NT2/D1 (cell line): ENCODE data around the gene PTGIR.
A peak's percentile ranks its signal among the peaks of the same experiment; 100 is the strongest.

Experiments
- DNase-seq: peaks from one replicate; pipeline ENCODE4 v3.0.0-alpha.2; 2011; ENCODE audit warnings: low read depth, low spot score
- H3K27me3 ChIP-seq: 2 replicates; pipeline ENCODE4 v1.6.0; 2011; ENCODE audit warnings: mild to moderate bottlenecking; ENCODE audit not compliant: insufficient read length, insufficient read depth
- H3K36me3 ChIP-seq: 2 replicates; pipeline ENCODE4 v1.6.1; 2011; ENCODE audit warnings: mild to moderate bottlenecking, low read length, mixed read lengths; ENCODE audit not compliant: insufficient read depth, insufficient read length
- H3K4me1 ChIP-seq: 2 replicates; pipeline ENCODE4 v1.5.1; 2011; ENCODE audit not compliant: insufficient read depth, insufficient read length
- H3K4me3 ChIP-seq: 2 replicates; pipeline ENCODE4 v1.5.1; 2011; ENCODE audit warnings: low read depth; ENCODE audit not compliant: insufficient read length
- H3K9ac ChIP-seq: 2 replicates; pipeline ENCODE4 v1.6.0; 2011; ENCODE audit warnings: low read depth; ENCODE audit not compliant: insufficient read length
- H3K9me3 ChIP-seq: 2 replicates; pipeline ENCODE4 v1.5.1; 2011; ENCODE audit warnings: mild to moderate bottlenecking, low read length; ENCODE audit not compliant: insufficient read depth
- SUZ12 ChIP-seq: IDR thresholded peaks from 2 replicates; pipeline ENCODE4 v1.6.1; 2011; ENCODE audit not compliant: insufficient read length, insufficient read depth; ENCODE audit errors: extremely low read depth
- YY1 ChIP-seq: IDR thresholded peaks from 2 replicates; pipeline ENCODE4 v1.6.1; 2011; ENCODE audit not compliant: insufficient read length, insufficient read depth
- ZNF274 ChIP-seq: IDR thresholded peaks from 2 replicates; pipeline ENCODE4 v1.6.1; 2011; ENCODE audit warnings: mild to moderate bottlenecking, low read depth, low read length

The PTGIR gene

GRCh38 chr19:46637224-46637623, 12.3 kb upstream of the PTGIR start:
- Histone ChIP-seq H3K27me3 (peaks cover 64% of the 10 kb centered on the region), H3K4me1 (peaks cover 8% of the 10 kb centered on the region), H3K9ac (no peak overlapping the region), H3K36me3 (no peaks in the 10 kb centered on the region), H3K9me3 (no peaks in the 10 kb centered on the region), H3K4me3 (no peak overlapping the region)
- TF ChIP-seq YY1: no peak
- no peak for TF ChIP-seq SUZ12
- TF ChIP-seq ZNF274: no peak
- DNase-seq: no peak

GRCh38 chr19:46635920-46636761, 11.3 kb upstream of the PTGIR start, which contains the start of gene GNG8:
Gene GNG8 (minus strand): TSS chr19:46636202. CDS start chr19:46634682, 1,520 bp downstream.
- peaks cover 66% of the 10 kb centered on the region for H3K27me3 ChIP-seq
- H3K36me3 ChIP-seq: no peaks in the 10 kb centered on the region
- peak within 1 kb of the TSS; percentile 32 for H3K9ac ChIP-seq
- peaks cover 8% of the 10 kb centered on the region for H3K4me1 ChIP-seq
- no peaks in the 10 kb centered on the region for H3K9me3 ChIP-seq
- TF ChIP-seq SUZ12 (no peak), ZNF274 (no peak), YY1 (no peak)
- no peak within 1 kb of the TSS for H3K4me3 ChIP-seq
- no peak for DNase-seq

GRCh38 chr19:46634656-46635218, 9.8 kb upstream of the PTGIR start:
- Histone ChIP-seq H3K4me1 (peaks cover 12% of the 10 kb centered on the region), H3K9ac (no peak overlapping the region), H3K27me3 (peaks cover 56% of the 10 kb centered on the region), H3K4me3 (peak overlapping the region; percentile 28), H3K36me3 (no peaks in the 10 kb centered on the region), H3K9me3 (no peaks in the 10 kb centered on the region)
- TF ChIP-seq SUZ12 (no peak), ZNF274 (no peak), YY1 (no peak)
- DNase-seq: no peak

GRCh38 chr19:46634045-46634655, 9.3 kb upstream of the PTGIR start:
- Histone ChIP-seq H3K4me3 (peak overlapping the region; percentile 28), H3K9ac (no peak overlapping the region), H3K9me3 (no peaks in the 10 kb centered on the region), H3K27me3 (peaks cover 56% of the 10 kb centered on the region), H3K4me1 (peaks cover 12% of the 10 kb centered on the region), H3K36me3 (no peaks in the 10 kb centered on the region)
- no peak for TF ChIP-seq YY1
- no peak for TF ChIP-seq SUZ12
- TF ChIP-seq ZNF274: no peak
- peak; percentile 75 for DNase-seq

GRCh38 chr19:46633130-46633529, 8.2 kb upstream of the PTGIR start:
- Histone ChIP-seq H3K36me3 (no peaks in the 10 kb centered on the region), H3K9me3 (no peaks in the 10 kb centered on the region), H3K27me3 (peaks cover 52% of the 10 kb centered on the region), H3K9ac (no peak overlapping the region), H3K4me3 (no peak overlapping the region), H3K4me1 (peaks cover 12% of the 10 kb centered on the region)
- no peak for TF ChIP-seq YY1
- TF ChIP-seq ZNF274: no peak
- TF ChIP-seq SUZ12: no peak
- no peak for DNase-seq

- peaks cover 16% of the 10 kb centered on the region for H3K4me1 ChIP-seq
- H3K27me3 ChIP-seq: peaks cover 36% of the 10 kb centered on the region
- TF ChIP-seq ZNF274: no peak
- no peak for TF ChIP-seq YY1
- TF ChIP-seq SUZ12: no peak
- H3K9ac ChIP-seq: no peak overlapping the region
- no peaks in the 10 kb centered on the region for H3K36me3 ChIP-seq
- H3K9me3 ChIP-seq: no peaks in the 10 kb centered on the region
- no peak for DNase-seq
- H3K4me3 ChIP-seq: no peak overlapping the region
Observed at GRCh38 chr19:46631481-46631880, 6.6 kb upstream of the PTGIR start.
